Stimulated activated naive CD8-positive, alpha-beta T cell treated with anti-CD3 and anti-CD28 coated beads, Interleukin-15, Interleukin-2, amounts not matched to agents 100 ng/mL and 50 ng/mL, for 24 hours (primary cell): ENCODE results near the gene LGI4.
A peak's percentile ranks its signal among the peaks of the same experiment; 100 is the strongest.

Source experiments
- H3K27ac Mint-ChIP-seq: one replicate; pipeline ENCODE4 v1.8.0; 2021; ENCODE audit warnings: mild to moderate bottlenecking, mixed read lengths
- H3K27me3 Mint-ChIP-seq: one replicate; pipeline ENCODE4 v1.8.0; 2021; ENCODE audit warnings: mixed read lengths
- H3K36me3 Mint-ChIP-seq: one replicate; pipeline ENCODE4 v1.8.0; 2021; ENCODE audit warnings: low read depth, mixed read lengths
- H3K4me1 Mint-ChIP-seq: one replicate; pipeline ENCODE4 v1.8.0; 2021; ENCODE audit warnings: low read depth, mixed read lengths
- H3K4me3 Mint-ChIP-seq: one replicate; pipeline ENCODE4 v1.8.0; 2021; ENCODE audit warnings: mild to moderate bottlenecking, mixed read lengths
- H3K9me3 Mint-ChIP-seq: one replicate; pipeline ENCODE4 v1.8.0; 2021; ENCODE audit warnings: mixed read lengths

LGI4 gene

GRCh38 chr19:35166100-35167063 lies 31.5 kb upstream of the LGI4 start:
- H3K9me3 Mint-ChIP-seq, result peaks cover 28% of the 10 kb centered on the region
- no peak overlapping the region for H3K4me3 Mint-ChIP-seq
- peak overlapping the region; percentile 70 for H3K27ac Mint-ChIP-seq
- H3K36me3 Mint-ChIP-seq, result peaks cover 94% of the 10 kb centered on the region
- H3K4me1 Mint-ChIP-seq, result peaks cover 53% of the 10 kb centered on the region
- H3K27me3 Mint-ChIP-seq, result no peaks in the 10 kb centered on the region

- H3K27ac Mint-ChIP-seq, result no peak overlapping the region
- no peak overlapping the region for H3K4me3 Mint-ChIP-seq
- H3K9me3 Mint-ChIP-seq, result peaks cover 31% of the 10 kb centered on the region
- peaks cover 100% of the 10 kb centered on the region for H3K36me3 Mint-ChIP-seq
- no peaks in the 10 kb centered on the region for H3K27me3 Mint-ChIP-seq
- peaks cover 61% of the 10 kb centered on the region for H3K4me1 Mint-ChIP-seq
Observed at GRCh38 chr19:35165200-35166058, 30.6 kb upstream of the LGI4 start.

GRCh38 chr19:35164418-35164817 lies 29.6 kb upstream of the LGI4 start:
- H3K27me3 Mint-ChIP-seq, result no peaks in the 10 kb centered on the region
- no peak overlapping the region for H3K4me3 Mint-ChIP-seq
- no peak overlapping the region for H3K27ac Mint-ChIP-seq
- H3K4me1 Mint-ChIP-seq, result peaks cover 64% of the 10 kb centered on the region
- H3K9me3 Mint-ChIP-seq, result peaks cover 31% of the 10 kb centered on the region
- peaks cover 100% of the 10 kb centered on the region for H3K36me3 Mint-ChIP-seq

GRCh38 chr19:35162471-35163326 lies 27.8 kb upstream of the LGI4 start:
- H3K27me3 Mint-ChIP-seq, result no peaks in the 10 kb centered on the region
- H3K9me3 Mint-ChIP-seq, result peaks cover 31% of the 10 kb centered on the region
- H3K4me3 Mint-ChIP-seq, result no peak overlapping the region
- H3K27ac Mint-ChIP-seq, result peak overlapping the region; percentile 9
- H3K36me3 Mint-ChIP-seq, result peaks cover 100% of the 10 kb centered on the region
- peaks cover 66% of the 10 kb centered on the region for H3K4me1 Mint-ChIP-seq

GRCh38 chr19:35161434-35161743 lies 26.5 kb upstream of the LGI4 start:
- Mint-ChIP-seq H3K36me3 (peaks cover 100% of the 10 kb centered on the region), H3K4me1 (peaks cover 66% of the 10 kb centered on the region), H3K27ac (peak overlapping the region; percentile 82), H3K27me3 (no peaks in the 10 kb centered on the region), H3K4me3 (no peak overlapping the region), H3K9me3 (peaks cover 28% of the 10 kb centered on the region)

GRCh38 chr19:35160629-35161433 lies 26.0 kb upstream of the LGI4 start:
- Mint-ChIP-seq H3K9me3 (peaks cover 23% of the 10 kb centered on the region), H3K4me3 (no peak overlapping the region), H3K27ac (peak overlapping the region; percentile 82), H3K36me3 (peaks cover 100% of the 10 kb centered on the region), H3K27me3 (no peaks in the 10 kb centered on the region), H3K4me1 (peaks cover 66% of the 10 kb centered on the region)

- Mint-ChIP-seq H3K9me3 (peaks cover 22% of the 10 kb centered on the region), H3K4me3 (peak overlapping the region; percentile 11), H3K4me1 (peaks cover 59% of the 10 kb centered on the region), H3K36me3 (peaks cover 90% of the 10 kb centered on the region), H3K27me3 (no peaks in the 10 kb centered on the region), H3K27ac (peak overlapping the region; percentile 29)
Observed at GRCh38 chr19:35159606-35160005, 24.7 kb upstream of the LGI4 start.

GRCh38 chr19:35157431-35157830 lies 22.6 kb upstream of the LGI4 start:
- Mint-ChIP-seq H3K27me3 (no peaks in the 10 kb centered on the region), H3K9me3 (peaks cover 10% of the 10 kb centered on the region), H3K36me3 (peaks cover 68% of the 10 kb centered on the region), H3K4me3 (peak overlapping the region; percentile 98), H3K4me1 (peaks cover 64% of the 10 kb centered on the region), H3K27ac (peak overlapping the region; percentile 100)

- peaks cover 68% of the 10 kb centered on the region for H3K4me1 Mint-ChIP-seq
- peaks cover 60% of the 10 kb centered on the region for H3K36me3 Mint-ChIP-seq
- H3K27me3 Mint-ChIP-seq, result no peaks in the 10 kb centered on the region
- H3K9me3 Mint-ChIP-seq, result peaks cover 5% of the 10 kb centered on the region
- H3K27ac Mint-ChIP-seq, result peak overlapping the region; percentile 100
- peak overlapping the region; percentile 98 for H3K4me3 Mint-ChIP-seq
Observed at GRCh38 chr19:35156673-35157014, 21.8 kb upstream of the LGI4 start.

- Mint-ChIP-seq H3K9me3 (peaks cover under 1% of the 10 kb centered on the region), H3K27ac (peak overlapping the region; percentile 100), H3K27me3 (no peaks in the 10 kb centered on the region), H3K4me1 (peaks cover 65% of the 10 kb centered on the region), H3K4me3 (peak overlapping the region; percentile 98), H3K36me3 (peaks cover 55% of the 10 kb centered on the region)
Observed at GRCh38 chr19:35155981-35156672, 21.3 kb upstream of the LGI4 start.

GRCh38 chr19:35155441-35155840 lies 20.6 kb upstream of the LGI4 start:
- H3K4me3 Mint-ChIP-seq, result peak overlapping the region; percentile 98
- H3K36me3 Mint-ChIP-seq, result peaks cover 48% of the 10 kb centered on the region
- H3K4me1 Mint-ChIP-seq, result peaks cover 59% of the 10 kb centered on the region
- peak overlapping the region; percentile 100 for H3K27ac Mint-ChIP-seq
- no peaks in the 10 kb centered on the region for H3K9me3 Mint-ChIP-seq
- no peaks in the 10 kb centered on the region for H3K27me3 Mint-ChIP-seq

GRCh38 chr19:35154525-35155406 lies 19.9 kb upstream of the LGI4 start, which contains the start of gene FXYD5:
FXYD5 (plus strand) TSS chr19:35154735; CDS start chr19:35155551, 816 bp downstream.
- H3K27ac Mint-ChIP-seq, result peak within 1 kb of the TSS; percentile 100
- H3K4me1 Mint-ChIP-seq, result peaks cover 58% of the 10 kb centered on the region
- no peaks in the 10 kb centered on the region for H3K27me3 Mint-ChIP-seq
- no peaks in the 10 kb centered on the region for H3K9me3 Mint-ChIP-seq
- peaks cover 42% of the 10 kb centered on the region for H3K36me3 Mint-ChIP-seq
- peak within 1 kb of the TSS; percentile 98 for H3K4me3 Mint-ChIP-seq
